Activated T-helper 2 cell treated with anti-CD3 and anti-CD28 coated beads, Interferon-gamma antibody, Interleukin-2, Interleukin-4, amounts not matched to agents 10 μg/mL and 5 μg/mL and 100 μg/mL, durations not matched to agents 14 hours and 24 hours and 36 hours (primary cell): ENCODE results near the gene TJAP1. TPM values are rescaled to one million over a fixed set of nuclear protein-coding genes. Genes with fewer than 3 reads are reported as not detected.

Source experiments
- DNase-seq: peaks from one replicate; pipeline ENCODE4 v3.0.0; 2021; ENCODE audit warnings: low spot score
- H3K27ac Mint-ChIP-seq: one replicate; pipeline ENCODE4 v1.8.0; 2021; ENCODE audit warnings: mixed read lengths
- H3K27me3 Mint-ChIP-seq: one replicate; pipeline ENCODE4 v1.8.0; 2021; ENCODE audit warnings: low read depth, mixed read lengths
- H3K36me3 Mint-ChIP-seq: one replicate; pipeline ENCODE4 v1.8.0; 2021; ENCODE audit warnings: low read depth, mixed read lengths
- H3K4me1 Mint-ChIP-seq: one replicate; pipeline ENCODE4 v1.8.0; 2021; ENCODE audit warnings: low read depth, mixed read lengths
- H3K4me3 Mint-ChIP-seq: one replicate; pipeline ENCODE4 v1.8.0; 2021; ENCODE audit warnings: low read depth, mild to moderate bottlenecking, moderate library complexity, mixed read lengths
- H3K9me3 Mint-ChIP-seq: one replicate; pipeline ENCODE4 v1.8.0; 2021; ENCODE audit warnings: mixed read lengths
- intact Hi-C: fragments of 100-400 bp; cut with micrococcal nuclease; formaldehyde crosslinking; loops from one replicate; pipeline ENCODE4 v1.15.1; 2023
- total RNA-seq: library from RNA; stranded (reverse); gene quantifications from 2 replicates; pipeline ENCODE4 v1.2.3, GENCODE V29; 2022

Gene TJAP1
- total RNA-seq, 1 donor from 2014 or later = 42.7 TPM

GRCh38 chr6:43504756-43505593 is 27.6 kb downstream of the TJAP1 start:
- no peak for DNase-seq
- H3K27me3 Mint-ChIP-seq = peaks cover 17% of the 10 kb centered on the region
- peaks cover 36% of the 10 kb centered on the region for H3K36me3 Mint-ChIP-seq
- no peak overlapping the region for H3K4me3 Mint-ChIP-seq
- no peaks in the 10 kb centered on the region for H3K9me3 Mint-ChIP-seq
- peaks cover 9% of the 10 kb centered on the region for H3K4me1 Mint-ChIP-seq
- no peak overlapping the region for H3K27ac Mint-ChIP-seq
- intact Hi-C loops = no loop called here

GRCh38 chr6:43505718-43506117 is 28.3 kb downstream of the TJAP1 start:
- H3K4me3 Mint-ChIP-seq = no peak overlapping the region
- peaks cover 34% of the 10 kb centered on the region for H3K36me3 Mint-ChIP-seq
- H3K9me3 Mint-ChIP-seq = no peaks in the 10 kb centered on the region
- intact Hi-C loops = loop anchor here (1.0 kb wide), 3 partner anchors 51 to 242 kb away; no protein-coding TSS in a partner anchor
- H3K27me3 Mint-ChIP-seq = peaks cover 17% of the 10 kb centered on the region
- no peak for DNase-seq
- H3K4me1 Mint-ChIP-seq = peaks cover 9% of the 10 kb centered on the region
- H3K27ac Mint-ChIP-seq = no peak overlapping the region

GRCh38 chr6:43506171-43506570 is 28.8 kb downstream of the TJAP1 start:
- H3K4me1 Mint-ChIP-seq = peaks cover 9% of the 10 kb centered on the region
- H3K36me3 Mint-ChIP-seq = peaks cover 34% of the 10 kb centered on the region
- H3K27me3 Mint-ChIP-seq = peaks cover 17% of the 10 kb centered on the region
- no peaks in the 10 kb centered on the region for H3K9me3 Mint-ChIP-seq
- no peak overlapping the region for H3K4me3 Mint-ChIP-seq
- intact Hi-C loops = loop anchor here (1.0 kb wide), 3 partner anchors 52 to 243 kb away; no protein-coding TSS in a partner anchor
- no peak overlapping the region for H3K27ac Mint-ChIP-seq
- DNase-seq = no peak

GRCh38 chr6:43506667-43507471 is 29.5 kb downstream of the TJAP1 start:
- Mint-ChIP-seq H3K27ac (no peak overlapping the region), H3K36me3 (peaks cover 34% of the 10 kb centered on the region), H3K9me3 (no peaks in the 10 kb centered on the region), H3K4me3 (no peak overlapping the region), H3K27me3 (peaks cover 17% of the 10 kb centered on the region), H3K4me1 (peaks cover 10% of the 10 kb centered on the region)
- intact Hi-C loops = loop anchor here (1.0 kb wide), 3 partner anchors 53 to 244 kb away; no protein-coding TSS in a partner anchor
- peak; percentile 74 for DNase-seq

GRCh38 chr6:43508481-43509141 is 31.2 kb downstream of the TJAP1 start:
- no peaks in the 10 kb centered on the region for H3K9me3 Mint-ChIP-seq
- no peak for DNase-seq
- H3K4me3 Mint-ChIP-seq = peak overlapping the region; percentile 67
- H3K27ac Mint-ChIP-seq = no peak overlapping the region
- peaks cover 17% of the 10 kb centered on the region for H3K27me3 Mint-ChIP-seq
- intact Hi-C loops = no loop called here
- peaks cover 35% of the 10 kb centered on the region for H3K36me3 Mint-ChIP-seq
- peaks cover 10% of the 10 kb centered on the region for H3K4me1 Mint-ChIP-seq

- H3K27ac Mint-ChIP-seq = no peak overlapping the region
- peaks cover 36% of the 10 kb centered on the region for H3K36me3 Mint-ChIP-seq
- no peak for DNase-seq
- intact Hi-C loops = no loop called here
- peak overlapping the region; percentile 78 for H3K4me3 Mint-ChIP-seq
- peaks cover 12% of the 10 kb centered on the region for H3K4me1 Mint-ChIP-seq
- peaks cover 17% of the 10 kb centered on the region for H3K27me3 Mint-ChIP-seq
- no peaks in the 10 kb centered on the region for H3K9me3 Mint-ChIP-seq
These were observed 32.0 kb downstream of the TJAP1 start for GRCh38 chr6:43509142-43509983.

GRCh38 chr6:43509984-43510826 is 32.8 kb downstream of the TJAP1 start, which contains the start of gene LRRC73:
Gene LRRC73 (minus strand): TSS chr6:43510346. CDS start chr6:43509785, 561 bp downstream.
- DNase-seq = peak; percentile 75
- peaks cover 17% of the 10 kb centered on the region for H3K27me3 Mint-ChIP-seq
- peaks cover 43% of the 10 kb centered on the region for H3K36me3 Mint-ChIP-seq
- intact Hi-C loops = no loop called here
- peaks cover 18% of the 10 kb centered on the region for H3K4me1 Mint-ChIP-seq
- no peaks in the 10 kb centered on the region for H3K9me3 Mint-ChIP-seq
- H3K27ac Mint-ChIP-seq = no peak within 1 kb of the TSS
- H3K4me3 Mint-ChIP-seq = peak within 1 kb of the TSS; percentile 78

GRCh38 chr6:43510827-43511163 is 33.4 kb downstream of the TJAP1 start:
- Mint-ChIP-seq H3K27ac (no peak overlapping the region), H3K27me3 (peaks cover 17% of the 10 kb centered on the region), H3K9me3 (no peaks in the 10 kb centered on the region), H3K4me3 (peak overlapping the region; percentile 73), H3K4me1 (peaks cover 22% of the 10 kb centered on the region), H3K36me3 (peaks cover 45% of the 10 kb centered on the region)
- intact Hi-C loops = no loop called here
- no peak for DNase-seq

GRCh38 chr6:43511824-43512415 is 34.5 kb downstream of the TJAP1 start:
- DNase-seq = no peak
- intact Hi-C loops = no loop called here
- peaks cover 24% of the 10 kb centered on the region for H3K4me1 Mint-ChIP-seq
- peaks cover 17% of the 10 kb centered on the region for H3K27me3 Mint-ChIP-seq
- H3K27ac Mint-ChIP-seq = no peak overlapping the region
- no peaks in the 10 kb centered on the region for H3K9me3 Mint-ChIP-seq
- H3K4me3 Mint-ChIP-seq = no peak overlapping the region
- H3K36me3 Mint-ChIP-seq = peaks cover 46% of the 10 kb centered on the region

- H3K4me1 Mint-ChIP-seq = peaks cover 19% of the 10 kb centered on the region
These were observed 38.4 kb downstream of the TJAP1 start for GRCh38 chr6:43515808-43516207.

GRCh38 chr6:43516367-43516696 is 39.0 kb downstream of the TJAP1 start:
- no peak for DNase-seq
- Mint-ChIP-seq H3K9me3 (no peaks in the 10 kb centered on the region), H3K4me1 (peaks cover 19% of the 10 kb centered on the region), H3K27ac (no peak overlapping the region), H3K36me3 (peaks cover 46% of the 10 kb centered on the region), H3K27me3 (no peaks in the 10 kb centered on the region), H3K4me3 (no peak overlapping the region)
- intact Hi-C loops = loop anchor here (2.0 to 5.0 kb wide), 2 partner anchors 60 to 344 kb away; partner anchors contain the start of genes POLH, SRF and XPO5

More at GRCh38 chr6:43515808-43516207, 38.4 kb downstream of the TJAP1 start:
- no peak for DNase-seq
- intact Hi-C loops = loop anchor here (2.0 to 5.0 kb wide), 2 partner anchors 61 to 344 kb away; partner anchors contain the start of genes POLH, SRF and XPO5
- Mint-ChIP-seq H3K27ac (no peak overlapping the region), H3K4me3 (no peak overlapping the region), H3K36me3 (peaks cover 46% of the 10 kb centered on the region), H3K9me3 (no peaks in the 10 kb centered on the region), H3K27me3 (no peaks in the 10 kb centered on the region)
